HepG2 (cell line): Measurements from ENCODE around the gene ATP8A1. TPM values are rescaled to one million over a fixed set of nuclear protein-coding genes. Genes with fewer than 3 reads are reported as not detected.

Experiments
- ARID2 ChIP-seq: sonication (generic); formaldehyde crosslinking; IDR thresholded peaks from 2 replicates; pipeline ENCODE4 v1.8.1; 2022; ENCODE audit warnings: mild to moderate bottlenecking, missing genetic modification reagents, borderline replicate concordance
- DDIT3 ChIP-seq: sonication (generic); formaldehyde crosslinking; IDR thresholded peaks from 2 replicates; pipeline ENCODE4 v1.4.0; 2020; ENCODE audit warnings: mild to moderate bottlenecking, missing genetic modification reagents
- FOXA3 ChIP-seq: IDR thresholded peaks from 2 replicates; pipeline ENCODE4 v1.6.1; 2016; ENCODE audit warnings: missing genetic modification reagents, missing compliant biosample characterization
- HNRNPK ChIP-seq: fragments of 200-400 bp; formaldehyde crosslinking; IDR thresholded peaks from 2 replicates; pipeline ENCODE4 v1.6.1; 2018; ENCODE audit warnings: low read length, low read depth, moderate library complexity, mild to moderate bottlenecking; ENCODE audit not compliant: poor library complexity, severe bottlenecking
- MAF1 ChIP-seq: sonication (generic); formaldehyde crosslinking; IDR thresholded peaks from 2 replicates; pipeline ENCODE4 v1.5.0; 2020; ENCODE audit warnings: missing genetic modification reagents, borderline replicate concordance
- MAFK ChIP-seq, 2 experiments: IDR thresholded peaks in 1 of 2; conservative IDR thresholded peaks in 1 of 2; 2 replicates each; pipeline ENCODE4 v1.6.1; 2011; ENCODE audit warnings: improper control_type of control experiment in 2 of 2, low read length in 2 of 2
- NR2F6 ChIP-seq, 2 experiments: IDR thresholded peaks; 2 replicates each; pipeline ENCODE4 v1.6.1; 2016; ENCODE audit warnings: antibody characterized with exemption in 1 of 2, mild to moderate bottlenecking in 1 of 2
- NR3C1 ChIP-seq: sonication (generic); formaldehyde crosslinking; IDR thresholded peaks from 2 replicates; pipeline ENCODE4 v1.4.0; 2020; ENCODE audit warnings: missing genetic modification reagents
- THAP7 ChIP-seq: sonication (generic); formaldehyde crosslinking; IDR thresholded peaks from 2 replicates; pipeline ENCODE4 v1.8.1; 2023; ENCODE audit warnings: mild to moderate bottlenecking, missing genetic modification reagents
- ZMYM4 ChIP-seq: sonication (generic); formaldehyde crosslinking; IDR thresholded peaks from 2 replicates; pipeline ENCODE4 v1.8.1; 2023; ENCODE audit warnings: mild to moderate bottlenecking, missing genetic modification reagents
- ZNF18 ChIP-seq: sonication (generic); formaldehyde crosslinking; IDR thresholded peaks from 2 replicates; pipeline ENCODE4 v1.8.0; 2022; ENCODE audit warnings: mild to moderate bottlenecking, missing genetic modification reagents; ENCODE audit not compliant: insufficient replicate concordance
- ZNF407 ChIP-seq: sonication (generic); formaldehyde crosslinking; IDR thresholded peaks from one replicate; pipeline ENCODE4 v1.5.1; 2020; ENCODE audit warnings: mild to moderate bottlenecking, missing genetic modification reagents; ENCODE audit errors: not compliant biosample characterization
- ZNF574 ChIP-seq: sonication (generic); formaldehyde crosslinking; IDR thresholded peaks from 2 replicates; pipeline ENCODE4 v1.4.0; 2020; ENCODE audit warnings: missing genetic modification reagents
- ZNF660 ChIP-seq: sonication (generic); formaldehyde crosslinking; IDR thresholded peaks from 2 replicates; pipeline ENCODE4 v1.5.1; 2020; ENCODE audit warnings: mild to moderate bottlenecking, low read depth, missing genetic modification reagents, borderline replicate concordance
- ZNF773 ChIP-seq: sonication (generic); formaldehyde crosslinking; IDR thresholded peaks from 2 replicates; pipeline ENCODE4 v1.4.0; 2020; ENCODE audit warnings: missing genetic modification reagents, borderline replicate concordance
- polyA plus RNA-seq, 8 experiments: library from polyadenylated mRNA; depleted of rRNA in 3 of 8; stranded (reverse) in 7 of 8; unstranded in 1 of 8; fragments of >200 nt; fragmentation: Illumina TruSeq in 4 of 8; extraction: Trizol in 4 of 8; gene quantifications; 2 replicates each; pipeline versions ENCODE4 v1.2.1 to v1.2.3, GENCODE V29; 2011 to 2016; ENCODE audit warnings: low read depth in 4 of 8, missing spikeins in 1 of 8, mixed read lengths in 1 of 8; ENCODE audit not compliant: insufficient read depth in 1 of 8
- total RNA-seq, 5 experiments: library from RNA; depleted of rRNA; stranded (reverse); fragments of >200 nt; fragmentation: Illumina TruSeq; extraction: Trizol; gene quantifications; 2 replicates each; pipeline ENCODE4 v1.2.3, GENCODE V29; 2016; ENCODE audit warnings: low read depth in 1 of 5

Gene ATP8A1
- total and polyA plus RNA-seq, 2 of the 13 experiments (the other 11 are each of a cell fraction or from before 2014, with no cell fraction given) = 1.7 to 6.2 TPM

GRCh38 chr4:42649870-42650269, 7.0 kb downstream of the ATP8A1 start (continued):
- no peak for TF ChIP-seq ARID2 (CRISPR knock-in tag)
- no peak for TF ChIP-seq ZNF660
- TF ChIP-seq ZNF574 (CRISPR knock-in tag) = no peak
- no peak for TF ChIP-seq MAF1 (CRISPR knock-in tag)
- TF ChIP-seq ZNF773 = no peak
- TF ChIP-seq ZMYM4 = 0 out of 2 replicates have a peak, but pooled peaks have one; percentile 39
- TF ChIP-seq ZNF407 = no peak
- TF ChIP-seq MAFK (conservative IDR thresholded peaks at IDR 0.05 in 1 of 2, IDR thresholded peaks at IDR 0.05 in 1 of 2; ENCODE audit: low read length in 2 of 2) = no peak
- TF ChIP-seq DDIT3 (CRISPR knock-in tag) = no peak
- no peak for TF ChIP-seq THAP7 (CRISPR knock-in tag)
- TF ChIP-seq ZNF18 (CRISPR knock-in tag) = no peak
- no peak for TF ChIP-seq NR3C1 (CRISPR knock-in tag)
- 0 out of 2 replicates have a peak, but pooled peaks have one; percentile 27 for TF ChIP-seq FOXA3 (CRISPR knock-in tag)
- no peak for TF ChIP-seq HNRNPK
- peak; percentile 74 for TF ChIP-seq NR2F6 (IDR thresholded peaks at IDR 0.05)
- peak; percentile 55 for TF ChIP-seq NR2F6 (CRISPR knock-in tag; IDR thresholded peaks at IDR 0.05)
